Measurements from ENCODE around the gene STRIP1.
"Not testable (repeated sequence)": the region's sequence is repeated elsewhere in the genome, so short reads cannot be mapped to it uniquely, and the experiment has no call there.

STRIP1 gene

GRCh38 chr1:110079995-110080394 lies 45.6 kb downstream of the STRIP1 start:
- H3K9ac ChIP-seq (ENCODE audit: low read length); H3K27me3 ChIP-seq (ENCODE audit: control insufficient read depth in 1 of 2, insufficient read depth in 2 of 2, low read length in 2 of 2); H3K9me3 ChIP-seq (ENCODE audit: low read length); H3K4me3 ChIP-seq (ENCODE audit: low read depth in 1 of 2, low read length in 2 of 2); H3K27ac ChIP-seq (ENCODE audit: low read depth, low read length); H3K36me3 ChIP-seq (ENCODE audit: insufficient read depth, low read length); H3K4me1 ChIP-seq (ENCODE audit: insufficient read depth, low read length): not testable (repeated sequence)

- H3K9ac ChIP-seq (ENCODE audit: low read length): no peak overlapping the region
- no peaks in the 10 kb centered on the region for H3K27me3 ChIP-seq (ENCODE audit: control insufficient read depth in 1 of 2, insufficient read depth in 2 of 2, low read length in 2 of 2)
- peaks cover 6% of the 10 kb centered on the region for H3K4me1 ChIP-seq (ENCODE audit: insufficient read depth, low read length)
- no peaks in the 10 kb centered on the region for H3K9me3 ChIP-seq (ENCODE audit: low read length)
- no peaks in the 10 kb centered on the region for H3K36me3 ChIP-seq (ENCODE audit: insufficient read depth, low read length)
- H3K27ac ChIP-seq (ENCODE audit: low read depth, low read length): no peak overlapping the region
- H3K4me3 ChIP-seq (ENCODE audit: low read depth in 1 of 2, low read length in 2 of 2): no peak overlapping the region
Measured at GRCh38 chr1:110081061-110081460, 46.6 kb downstream of the STRIP1 start.

GRCh38 chr1:110082477-110082876 lies 48.1 kb downstream of the STRIP1 start:
- no peak overlapping the region for H3K9ac ChIP-seq (ENCODE audit: low read length)
- H3K9me3 ChIP-seq (ENCODE audit: low read length): no peaks in the 10 kb centered on the region
- H3K27me3 ChIP-seq (ENCODE audit: control insufficient read depth in 1 of 2, insufficient read depth in 2 of 2, low read length in 2 of 2): no peaks in the 10 kb centered on the region
- H3K36me3 ChIP-seq (ENCODE audit: insufficient read depth, low read length): no peaks in the 10 kb centered on the region
- no peak overlapping the region for H3K27ac ChIP-seq (ENCODE audit: low read depth, low read length)
- H3K4me3 ChIP-seq (ENCODE audit: low read depth in 1 of 2, low read length in 2 of 2): no peak overlapping the region
- peaks cover 6% of the 10 kb centered on the region for H3K4me1 ChIP-seq (ENCODE audit: insufficient read depth, low read length)

GRCh38 chr1:110083061-110083865 lies 48.8 kb downstream of the STRIP1 start:
- Histone ChIP-seq H3K27me3 (ENCODE audit: control insufficient read depth in 1 of 2, insufficient read depth in 2 of 2, low read length in 2 of 2) (no peaks in the 10 kb centered on the region), H3K9me3 (ENCODE audit: low read length) (no peaks in the 10 kb centered on the region), H3K4me1 (ENCODE audit: insufficient read depth, low read length) (peaks cover 6% of the 10 kb centered on the region), H3K4me3 (ENCODE audit: low read depth in 1 of 2, low read length in 2 of 2) (peak overlapping the region; percentile 63 to 84), H3K36me3 (ENCODE audit: insufficient read depth, low read length) (no peaks in the 10 kb centered on the region), H3K9ac (ENCODE audit: low read length) (peak overlapping the region; percentile 38), H3K27ac (ENCODE audit: low read depth, low read length) (peak overlapping the region; percentile 77)

GRCh38 chr1:110083866-110084226 lies 49.4 kb downstream of the STRIP1 start:
- Histone ChIP-seq H3K36me3 (ENCODE audit: insufficient read depth, low read length) (no peaks in the 10 kb centered on the region), H3K9me3 (ENCODE audit: low read length) (no peaks in the 10 kb centered on the region), H3K9ac (ENCODE audit: low read length) (peak overlapping the region; percentile 38), H3K27ac (ENCODE audit: low read depth, low read length) (peak overlapping the region; percentile 77), H3K27me3 (ENCODE audit: control insufficient read depth in 1 of 2, insufficient read depth in 2 of 2, low read length in 2 of 2) (no peaks in the 10 kb centered on the region), H3K4me1 (ENCODE audit: insufficient read depth, low read length) (peaks cover 6% of the 10 kb centered on the region), H3K4me3 (ENCODE audit: low read depth in 1 of 2, low read length in 2 of 2) (peak overlapping the region; percentile 63 to 84)

- Histone ChIP-seq H3K9ac (ENCODE audit: low read length) (peak overlapping the region; percentile 38), H3K4me3 (ENCODE audit: low read depth in 1 of 2, low read length in 2 of 2) (peak overlapping the region; percentile 63 to 84), H3K4me1 (ENCODE audit: insufficient read depth, low read length) (peaks cover 6% of the 10 kb centered on the region), H3K27me3 (ENCODE audit: control insufficient read depth in 1 of 2, insufficient read depth in 2 of 2, low read length in 2 of 2) (no peaks in the 10 kb centered on the region), H3K27ac (ENCODE audit: low read depth, low read length) (peak overlapping the region; percentile 77), H3K9me3 (ENCODE audit: low read length) (no peaks in the 10 kb centered on the region), H3K36me3 (ENCODE audit: insufficient read depth, low read length) (no peaks in the 10 kb centered on the region)
Measured at GRCh38 chr1:110084227-110085078, 50.0 kb downstream of the STRIP1 start.

- Histone ChIP-seq H3K9me3 (ENCODE audit: low read length) (no peaks in the 10 kb centered on the region), H3K4me3 (ENCODE audit: low read depth in 1 of 2, low read length in 2 of 2) (no peak overlapping the region), H3K36me3 (ENCODE audit: insufficient read depth, low read length) (no peaks in the 10 kb centered on the region), H3K9ac (ENCODE audit: low read length) (no peak overlapping the region), H3K27ac (ENCODE audit: low read depth, low read length) (no peak overlapping the region), H3K27me3 (ENCODE audit: control insufficient read depth in 1 of 2, insufficient read depth in 2 of 2, low read length in 2 of 2) (no peaks in the 10 kb centered on the region), H3K4me1 (ENCODE audit: insufficient read depth, low read length) (peaks cover 6% of the 10 kb centered on the region)
Measured at GRCh38 chr1:110085671-110086070, 51.2 kb downstream of the STRIP1 start.

GRCh38 chr1:110086961-110087360 lies 52.5 kb downstream of the STRIP1 start:
- no peaks in the 10 kb centered on the region for H3K9me3 ChIP-seq (ENCODE audit: low read length)
- H3K27me3 ChIP-seq (ENCODE audit: control insufficient read depth in 1 of 2, insufficient read depth in 2 of 2, low read length in 2 of 2): no peaks in the 10 kb centered on the region
- H3K36me3 ChIP-seq (ENCODE audit: insufficient read depth, low read length): no peaks in the 10 kb centered on the region
- H3K4me3 ChIP-seq (ENCODE audit: low read depth in 1 of 2, low read length in 2 of 2): no peak overlapping the region
- no peak overlapping the region for H3K9ac ChIP-seq (ENCODE audit: low read length)
- no peak overlapping the region for H3K27ac ChIP-seq (ENCODE audit: low read depth, low read length)
- peaks cover 6% of the 10 kb centered on the region for H3K4me1 ChIP-seq (ENCODE audit: insufficient read depth, low read length)

- Histone ChIP-seq H3K4me3 (ENCODE audit: low read depth in 1 of 2, low read length in 2 of 2) (no peak overlapping the region), H3K9me3 (ENCODE audit: low read length) (no peaks in the 10 kb centered on the region), H3K9ac (ENCODE audit: low read length) (no peak overlapping the region), H3K27me3 (ENCODE audit: control insufficient read depth in 1 of 2, insufficient read depth in 2 of 2, low read length in 2 of 2) (no peaks in the 10 kb centered on the region), H3K4me1 (ENCODE audit: insufficient read depth, low read length) (peaks cover 6% of the 10 kb centered on the region), H3K27ac (ENCODE audit: low read depth, low read length) (no peak overlapping the region), H3K36me3 (ENCODE audit: insufficient read depth, low read length) (no peaks in the 10 kb centered on the region)
Measured at GRCh38 chr1:110087812-110088738, 53.7 kb downstream of the STRIP1 start.

GRCh38 chr1:110088739-110089316 lies 54.4 kb downstream of the STRIP1 start:
- no peak overlapping the region for H3K9ac ChIP-seq (ENCODE audit: low read length)

More at GRCh38 chr1:110088739-110089316, 54.4 kb downstream of the STRIP1 start:
- Histone ChIP-seq H3K27ac (ENCODE audit: low read depth, low read length) (no peak overlapping the region), H3K4me3 (ENCODE audit: low read depth in 1 of 2, low read length in 2 of 2) (no peak overlapping the region), H3K9me3 (ENCODE audit: low read length) (no peaks in the 10 kb centered on the region), H3K27me3 (ENCODE audit: control insufficient read depth in 1 of 2, insufficient read depth in 2 of 2, low read length in 2 of 2) (no peaks in the 10 kb centered on the region), H3K4me1 (ENCODE audit: insufficient read depth, low read length) (no peaks in the 10 kb centered on the region), H3K36me3 (ENCODE audit: insufficient read depth, low read length) (no peaks in the 10 kb centered on the region)

Measured in muscle layer of colon (tissue), 2 donors.